22Rv1 (cell line): ENCODE measurements around the gene OR8A1.

ENCODE experiments used
- CTCF ChIP-seq: fragments of 450-650 bp; IDR thresholded peaks from 2 replicates; pipeline ENCODE4 v1.5.1; 2017; ENCODE audit warnings: mild to moderate bottlenecking
- ZFX ChIP-seq: fragments of 450-650 bp; IDR thresholded peaks from 2 replicates; pipeline ENCODE4 v1.6.1; 2017; ENCODE audit warnings: antibody characterized with exemption, borderline replicate concordance

- no peak for TF ChIP-seq CTCF
- TF ChIP-seq ZFX, result no peak
Observed at GRCh38 chr11:124582565-124582964, 12.8 kb downstream of the OR8A1 start.
